CD4-positive, alpha-beta T cell treated with Interferon gamma for 1 hour (primary cell): Measurements from ENCODE around the gene CYP1B1.
A peak's percentile ranks its signal among the peaks of the same experiment; 100 is the strongest.
"Not testable (repeated sequence)": the region's sequence is repeated elsewhere in the genome, so short reads cannot be mapped to it uniquely, and the experiment has no call there.

Experiments
- DNase-seq: peaks from one replicate; pipeline ENCODE4 v3.0.0-alpha.2; 2020

The CYP1B1 gene

GRCh38 chr2:38098421-38099098 lies 22.6 kb upstream of the CYP1B1 start:
- no peak for DNase-seq

GRCh38 chr2:38097988-38098385 lies 22.0 kb upstream of the CYP1B1 start:
- no peak for DNase-seq

- no peak for DNase-seq
Observed at GRCh38 chr2:38097258-38097987, 21.5 kb upstream of the CYP1B1 start.

- no peak for DNase-seq
Observed at GRCh38 chr2:38095996-38096861, 20.3 kb upstream of the CYP1B1 start.

GRCh38 chr2:38095079-38095995 lies 19.4 kb upstream of the CYP1B1 start:
- DNase-seq = no peak

GRCh38 chr2:38093527-38094165 lies 17.7 kb upstream of the CYP1B1 start:
- no peak for DNase-seq

- DNase-seq = no peak
Observed at GRCh38 chr2:38092196-38092902, 16.4 kb upstream of the CYP1B1 start.

GRCh38 chr2:38091760-38092159 lies 15.8 kb upstream of the CYP1B1 start:
- no peak for DNase-seq

- DNase-seq = no peak
Observed at GRCh38 chr2:38090928-38091327, 15.0 kb upstream of the CYP1B1 start.

GRCh38 chr2:38090212-38090611 lies 14.3 kb upstream of the CYP1B1 start:
- DNase-seq = not testable (repeated sequence)

GRCh38 chr2:38085998-38086698 lies 10.2 kb upstream of the CYP1B1 start:
- DNase-seq = not testable (repeated sequence)

- DNase-seq = not testable (repeated sequence)
Observed at GRCh38 chr2:38084556-38084955, 8.6 kb upstream of the CYP1B1 start.

- not testable (repeated sequence) for DNase-seq
Observed at GRCh38 chr2:38082727-38083126, 6.8 kb upstream of the CYP1B1 start.

GRCh38 chr2:38080346-38080745 lies 4.4 kb upstream of the CYP1B1 start:
- DNase-seq = no peak

- DNase-seq = no peak
Observed at GRCh38 chr2:38079116-38080052, 3.4 kb upstream of the CYP1B1 start.

GRCh38 chr2:38077431-38077769 lies 1.4 kb upstream of the CYP1B1 start:
- no peak for DNase-seq

- peak; percentile 33 for DNase-seq
Observed at GRCh38 chr2:38076710-38077430, 919 bp upstream of the CYP1B1 start.

- DNase-seq = peak; percentile 56
Observed at GRCh38 chr2:38076152-38076709, 280 bp upstream of the CYP1B1 start.
